Ramos (cell line): Measurements from ENCODE around the gene ITGA1.
"Not testable (repeated sequence)": the region's sequence is repeated elsewhere in the genome, so short reads cannot be mapped to it uniquely, and the experiment has no call there.

Source experiments
- in situ Hi-C: fragments of 300-500 bp; cut with MboI; formaldehyde crosslinking; loops from one replicate; pipeline ENCODE4 v1.14.3; 2022; ENCODE audit warnings: low sequenced_read_pairs; ENCODE audit not compliant: unreplicated experiment

The ITGA1 gene

GRCh38 chr5:52856564-52856963 is 68.8 kb downstream of the ITGA1 start:
- in situ Hi-C loops, result no loop called here

- in situ Hi-C loops, result no loop called here
Measured at GRCh38 chr5:52859628-52860027, 71.9 kb downstream of the ITGA1 start.

GRCh38 chr5:52861368-52861767 is 73.7 kb downstream of the ITGA1 start:
- in situ Hi-C loops, result no loop called here

- in situ Hi-C loops, result no loop called here
Measured at GRCh38 chr5:52863715-52864290, 76.1 kb downstream of the ITGA1 start.

DNA sequence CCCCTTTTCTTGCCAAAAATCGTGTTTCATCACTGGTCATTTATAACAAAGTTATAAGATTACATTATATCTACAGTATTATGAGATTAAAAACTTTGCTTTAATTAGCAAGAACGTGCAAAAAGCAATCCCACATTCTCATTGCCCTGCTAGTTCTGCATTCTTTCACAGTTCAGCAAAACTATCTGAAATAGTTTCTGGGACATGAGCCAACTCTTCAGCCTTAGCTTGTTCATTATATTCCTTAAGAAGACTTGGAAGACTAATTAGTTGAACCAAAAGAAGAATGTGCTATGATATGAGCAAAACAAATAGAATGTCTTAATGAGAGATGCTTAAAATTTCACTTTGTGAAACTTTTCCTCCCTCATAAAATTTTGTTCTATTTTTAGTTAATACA is 76.7 kb downstream of the ITGA1 start:
- in situ Hi-C loops, result no loop called here

DNA sequence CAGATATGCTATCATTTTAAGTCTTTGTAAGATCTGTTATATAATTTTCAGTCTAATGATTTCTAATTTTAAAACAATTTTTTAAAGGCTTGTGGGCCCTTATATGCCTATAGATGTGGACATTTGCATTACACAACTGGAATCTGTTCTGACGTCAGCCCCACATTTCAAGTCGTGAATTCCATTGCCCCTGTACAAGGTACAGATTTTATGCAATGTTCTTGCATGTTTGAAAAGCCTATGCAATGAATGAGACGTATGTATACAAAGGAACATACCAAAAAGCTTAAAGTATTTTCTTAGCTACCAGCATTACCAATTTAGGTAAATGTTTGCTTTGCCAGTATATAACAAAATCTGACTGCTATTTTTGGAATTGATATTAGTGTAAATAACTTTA is 77.2 kb downstream of the ITGA1 start:
- in situ Hi-C loops, result no loop called here

DNA sequence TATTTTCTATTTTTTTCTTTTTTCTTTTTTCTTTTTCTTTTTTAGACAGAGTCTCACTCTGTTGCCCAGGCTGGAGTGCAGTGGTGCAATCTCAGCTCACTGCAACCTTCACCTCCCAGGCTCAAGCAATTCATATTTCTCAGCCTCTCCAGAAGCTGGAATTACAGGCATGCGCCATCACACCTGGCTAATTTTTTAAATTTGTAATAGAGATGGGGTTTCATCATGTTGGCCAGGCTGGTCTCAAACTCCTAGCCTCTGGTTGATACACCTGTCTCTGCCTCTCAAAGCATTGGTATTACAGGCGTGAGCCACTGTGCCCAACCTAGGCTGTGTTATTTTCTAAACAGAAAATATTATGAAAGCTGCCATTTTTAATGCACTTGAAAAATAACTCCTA is 78.3 kb downstream of the ITGA1 start:
- in situ Hi-C loops, result not testable (repeated sequence)

GRCh38 chr5:52867809-52868208 is 80.1 kb downstream of the ITGA1 start:
- in situ Hi-C loops, result no loop called here

DNA sequence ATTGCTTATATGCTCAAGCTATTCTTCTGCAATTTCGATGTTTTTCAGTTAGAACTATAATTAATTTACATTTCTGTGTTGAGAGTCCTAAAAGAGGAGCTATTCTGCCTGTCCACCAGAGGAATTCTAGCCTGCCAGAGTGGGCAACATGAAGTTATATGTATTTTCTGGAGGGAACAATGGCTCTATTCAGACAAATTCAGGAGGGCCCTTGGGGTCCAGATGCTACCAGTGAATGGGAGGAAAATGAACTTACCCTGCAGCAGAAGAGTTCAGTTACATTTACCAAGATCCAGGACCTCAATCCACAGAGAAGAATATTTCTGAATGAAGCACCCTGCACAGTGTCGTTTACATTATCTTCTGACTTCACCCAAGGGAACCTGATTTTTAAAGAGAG is 80.7 kb downstream of the ITGA1 start:
- in situ Hi-C loops, result no loop called here

GRCh38 chr5:52869391-52869790 is 81.7 kb downstream of the ITGA1 start:
- in situ Hi-C loops, result no loop called here

DNA sequence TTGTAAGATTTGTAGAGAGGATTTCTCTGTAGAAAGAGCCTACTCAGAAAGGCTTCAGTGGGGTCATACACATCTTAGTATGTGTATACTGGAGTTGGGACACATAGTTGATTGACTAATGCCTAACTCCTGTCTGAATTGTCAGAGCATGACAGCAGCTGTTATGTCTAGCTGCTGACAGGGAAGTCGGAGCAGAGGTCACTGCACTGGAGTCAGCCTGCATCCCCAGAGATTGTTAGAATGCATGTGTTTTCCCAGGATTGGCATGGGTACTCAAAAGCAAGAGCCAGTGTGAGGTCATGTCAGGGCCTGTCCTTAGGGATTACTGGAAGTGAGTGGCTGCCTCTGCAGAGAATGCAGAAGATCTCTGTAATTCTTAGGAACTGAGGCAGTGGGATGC is 82.7 kb downstream of the ITGA1 start:
- in situ Hi-C loops, result no loop called here

DNA sequence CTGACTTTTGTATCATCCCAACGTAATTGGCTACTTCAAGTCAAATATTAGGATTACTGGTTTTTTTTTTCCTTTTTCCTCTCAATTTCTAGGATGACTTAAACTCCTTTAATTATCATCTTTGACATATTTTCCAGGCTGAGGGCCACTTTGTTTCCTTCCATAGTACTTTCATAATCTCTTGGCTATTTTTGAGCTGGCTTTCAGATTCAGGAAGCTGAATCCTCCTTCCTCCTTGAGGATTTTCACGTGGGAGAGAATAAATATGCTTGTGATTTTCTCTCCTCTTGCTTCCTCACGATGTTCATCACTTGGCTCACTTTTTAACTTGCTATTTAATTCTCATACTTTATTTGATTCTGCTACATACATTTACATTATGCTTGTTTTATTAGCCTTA is 88.1 kb downstream of the ITGA1 start:
- in situ Hi-C loops, result no loop called here

- in situ Hi-C loops, result no loop called here
Measured at GRCh38 chr5:52876456-52876855, 88.7 kb downstream of the ITGA1 start.

GRCh38 chr5:52878656-52879055 is 90.9 kb downstream of the ITGA1 start:
- in situ Hi-C loops, result no loop called here

GRCh38 chr5:52880541-52880940 is 92.8 kb downstream of the ITGA1 start:
- in situ Hi-C loops, result no loop called here

DNA sequence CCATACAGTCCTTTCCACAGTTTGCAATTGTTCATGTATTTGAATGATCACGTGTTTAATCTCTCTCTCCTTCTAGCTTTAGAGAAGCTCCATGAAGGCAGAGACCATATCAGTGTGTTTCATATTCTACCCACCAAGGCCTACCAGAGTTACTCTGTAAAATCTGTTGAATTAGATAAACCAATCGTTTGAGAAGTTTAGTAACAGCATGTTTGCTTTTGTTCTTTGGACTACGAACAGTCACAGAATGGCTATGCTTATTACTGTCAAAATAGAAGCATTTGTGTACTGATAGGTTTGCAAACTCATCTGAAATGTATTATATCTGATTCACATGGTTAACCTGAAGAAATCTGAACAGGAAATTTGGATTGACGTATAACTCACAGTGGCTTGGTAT is 93.8 kb downstream of the ITGA1 start:
- in situ Hi-C loops, result no loop called here

GRCh38 chr5:52883110-52883509 is 95.4 kb downstream of the ITGA1 start:
- in situ Hi-C loops, result no loop called here

- in situ Hi-C loops, result no loop called here
Measured at GRCh38 chr5:52884453-52884852, 96.7 kb downstream of the ITGA1 start.

DNA sequence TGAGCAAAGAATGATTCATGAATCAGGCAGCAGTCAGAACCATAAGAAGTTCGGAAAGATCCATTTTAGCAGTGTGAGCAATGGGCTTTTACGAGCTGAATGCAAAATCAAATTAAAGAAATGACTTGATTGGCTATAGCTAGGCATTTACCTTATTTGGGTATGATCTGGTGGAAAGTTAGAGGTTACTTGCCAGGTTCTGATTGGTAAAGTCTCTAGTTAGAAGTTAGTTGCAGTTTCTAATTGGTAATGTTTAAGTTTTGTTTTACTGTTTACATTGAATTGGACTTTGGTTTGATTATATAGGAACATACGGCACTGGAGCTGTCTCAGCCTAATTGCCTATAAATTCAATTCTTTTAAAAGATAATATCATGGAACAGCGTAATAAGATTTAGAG is 97.9 kb downstream of the ITGA1 start:
- in situ Hi-C loops, result no loop called here

GRCh38 chr5:52886206-52886605 is 98.5 kb downstream of the ITGA1 start:
- in situ Hi-C loops, result no loop called here

GRCh38 chr5:52887066-52887465 is 99.3 kb downstream of the ITGA1 start:
- in situ Hi-C loops, result no loop called here

- in situ Hi-C loops, result no loop called here
Measured at GRCh38 chr5:52888363-52888762, 100.6 kb downstream of the ITGA1 start.
